ENCODE results near the gene IL17RC. TPM values are rescaled to one million over a fixed set of nuclear protein-coding genes. Genes with fewer than 3 reads are reported as not detected.

Gene IL17RC
- total RNA-seq, 2 experiments from 2014 or later, result 0.23 to 0.73 TPM

GRCh38 chr3:9903904-9904303, 13.0 kb upstream of the IL17RC start:
- Histone ChIP-seq H3K36me3 (ENCODE audit: insufficient read depth, low read length) (no peaks in the 10 kb centered on the region), H3K9me3 (ENCODE audit: low read length) (no peaks in the 10 kb centered on the region), H3K79me2 (ENCODE audit: insufficient read depth, low read depth, low read length) (no peaks in the 10 kb centered on the region), H3K4me2 (ENCODE audit: low read length) (no peak overlapping the region), H3K27ac (ENCODE audit: low read depth, low read length, poor library complexity, severe bottlenecking) (no peak overlapping the region), H3K9me2 (ENCODE audit: insufficient read depth, low read length) (no peaks in the 10 kb centered on the region), H3K4me1 (ENCODE audit: insufficient read depth, low read length, poor library complexity, severe bottlenecking) (peaks cover 7% of the 10 kb centered on the region), H2AFZ (ENCODE audit: low read length) (no peak overlapping the region), H3K4me3 (ENCODE audit: low read depth, low read length, poor library complexity, severe bottlenecking) (no peak overlapping the region), H4K20me1 (ENCODE audit: insufficient read depth, low read length) (no peaks in the 10 kb centered on the region)
- intact Hi-C loops (cut with micrococcal nuclease; ENCODE audit: unreplicated experiment), result no loop called here
- ChIA-PET POLR2A (interaction anchor here (0.6 to 0.7 kb wide), 2 partner anchors 27 to 110 kb away, joined by 3 read pairs; no protein-coding TSS in a partner anchor), CTCF (ENCODE audit: unreplicated experiment) (no interaction called here)
- DNase-seq (ENCODE audit: low spot score), result no peak
- BruUV-seq (replicated peaks), result no TSS peak
- TF ChIP-seq EZH2phosphoT487 (IDR thresholded peaks at IDR 0.05; ENCODE audit: borderline replicate concordance, low read depth, low read length), result no peak
- TF ChIP-seq CTCF (conservative IDR thresholded peaks at IDR 0.05; ENCODE audit: low read length), result no peak

GRCh38 chr3:9906480-9906879, 10.4 kb upstream of the IL17RC start:
- ChIA-PET POLR2A (interaction anchor here (2.3 kb wide), 1 partner anchor 15 kb away, joined by 13 read pairs; no protein-coding TSS in a partner anchor), CTCF (ENCODE audit: unreplicated experiment) (no interaction called here)
- BruUV-seq (replicated peaks), result no TSS peak

More at GRCh38 chr3:9906480-9906879, 10.4 kb upstream of the IL17RC start:
- H3K4me1 ChIP-seq (ENCODE audit: insufficient read depth, low read length, poor library complexity, severe bottlenecking), result peaks cover 7% of the 10 kb centered on the region
- DNase-seq (ENCODE audit: low spot score), result no peak
- H3K36me3 ChIP-seq (ENCODE audit: insufficient read depth, low read length), result no peaks in the 10 kb centered on the region
- no peaks in the 10 kb centered on the region for H4K20me1 ChIP-seq (ENCODE audit: insufficient read depth, low read length)
- no peaks in the 10 kb centered on the region for H3K9me2 ChIP-seq (ENCODE audit: insufficient read depth, low read length)
- H2AFZ ChIP-seq (ENCODE audit: low read length), result no peak overlapping the region
- TF ChIP-seq CTCF (conservative IDR thresholded peaks at IDR 0.05; ENCODE audit: low read length), result no peak
- no peak for TF ChIP-seq EZH2phosphoT487 (IDR thresholded peaks at IDR 0.05; ENCODE audit: borderline replicate concordance, low read depth, low read length)
- no peak overlapping the region for H3K27ac ChIP-seq (ENCODE audit: low read depth, low read length, poor library complexity, severe bottlenecking)
- intact Hi-C loops (cut with micrococcal nuclease; ENCODE audit: unreplicated experiment), result no loop called here
- no peaks in the 10 kb centered on the region for H3K9me3 ChIP-seq (ENCODE audit: low read length)
- H3K4me2 ChIP-seq (ENCODE audit: low read length), result no peak overlapping the region
- H3K4me3 ChIP-seq (ENCODE audit: low read depth, low read length, poor library complexity, severe bottlenecking), result no peak overlapping the region
- H3K79me2 ChIP-seq (ENCODE audit: insufficient read depth, low read depth, low read length), result no peaks in the 10 kb centered on the region

All from OCI-LY7 (cell line).